ENCODE results near the gene NFKBIE.

- TF ChIP-seq, protein P1, sequence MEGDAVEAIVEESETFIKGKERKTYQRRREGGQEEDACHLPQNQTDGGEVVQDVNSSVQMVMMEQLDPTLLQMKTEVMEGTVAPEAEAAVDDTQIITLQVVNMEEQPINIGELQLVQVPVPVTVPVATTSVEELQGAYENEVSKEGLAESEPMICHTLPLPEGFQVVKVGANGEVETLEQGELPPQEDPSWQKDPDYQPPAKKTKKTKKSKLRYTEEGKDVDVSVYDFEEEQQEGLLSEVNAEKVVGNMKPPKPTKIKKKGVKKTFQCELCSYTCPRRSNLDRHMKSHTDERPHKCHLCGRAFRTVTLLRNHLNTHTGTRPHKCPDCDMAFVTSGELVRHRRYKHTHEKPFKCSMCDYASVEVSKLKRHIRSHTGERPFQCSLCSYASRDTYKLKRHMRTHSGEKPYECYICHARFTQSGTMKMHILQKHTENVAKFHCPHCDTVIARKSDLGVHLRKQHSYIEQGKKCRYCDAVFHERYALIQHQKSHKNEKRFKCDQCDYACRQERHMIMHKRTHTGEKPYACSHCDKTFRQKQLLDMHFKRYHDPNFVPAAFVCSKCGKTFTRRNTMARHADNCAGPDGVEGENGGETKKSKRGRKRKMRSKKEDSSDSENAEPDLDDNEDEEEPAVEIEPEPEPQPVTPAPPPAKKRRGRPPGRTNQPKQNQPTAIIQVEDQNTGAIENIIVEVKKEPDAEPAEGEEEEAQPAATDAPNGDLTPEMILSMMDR (IDR thresholded peaks at IDR 0.05 in 2 of 3, conservative IDR thresholded peaks at IDR 0.05 in 1 of 3; ENCODE audit: borderline replicate concordance in 1 of 3, insufficient read depth in 1 of 3, low read depth in 2 of 3, low read length in 2 of 3) = no peak
- TF ChIP-seq EGR1 (IDR thresholded peaks at IDR 0.05; ENCODE audit: low read depth) (no peak), POLR2AphosphoS5 (IDR thresholded peaks at IDR 0.05; ENCODE audit: low read depth, low read length) (no peak), EZH2 (IDR thresholded peaks at IDR 0.05) (no peak), ELF1 (IDR thresholded peaks at IDR 0.05; ENCODE audit: borderline replicate concordance, low read depth) (no peak), EZH2phosphoT487 (IDR thresholded peaks at IDR 0.05; ENCODE audit: borderline replicate concordance) (no peak)
Observed at GRCh38 chr6:44298055-44298803, 32.9 kb upstream of the NFKBIE start.

Measured in HCT116 (cell line).